Measurements from ENCODE around the gene FRMD4B. TPM values are rescaled to one million over a fixed set of nuclear protein-coding genes. Genes with fewer than 3 reads are reported as not detected.

FRMD4B gene
- total and polyA plus RNA-seq, 9 donors = 4.2 to 42.0 (median 16.3) TPM

- Histone ChIP-seq H3K4me1 (ENCODE audit: insufficient read depth) (peaks cover 2% of the 10 kb centered on the region), H3K27me3 (no peaks in the 10 kb centered on the region), H3K27ac (no peak overlapping the region), H3K9me3 (no peaks in the 10 kb centered on the region), H3K36me3 (no peaks in the 10 kb centered on the region), H3K4me3 (no peak overlapping the region)
- 49 to 54% (median 51%) methylated on average over 5 of the region's 5 CpGs for WGBS, 3 donors
- DNase-seq = no peak
- intact Hi-C loops (cut with DNase I) = no loop called here
- no peak for TF ChIP-seq POLR2A (IDR thresholded peaks at IDR 0.05)
- TF ChIP-seq EP300 (IDR thresholded peaks at IDR 0.05) = no peak
- no peak for TF ChIP-seq CTCF (IDR thresholded peaks at IDR 0.05)
Measured at GRCh38 chr3:69216981-69217380, 168.9 kb downstream of the FRMD4B start.

- H3K27ac ChIP-seq = no peak overlapping the region
- no peak overlapping the region for H3K4me3 ChIP-seq
- H3K27me3 ChIP-seq = no peaks in the 10 kb centered on the region
- no peaks in the 10 kb centered on the region for H3K9me3 ChIP-seq
- whole genome bisulfite sequencing, 3 donors = 48 to 59% (median 55%) methylated on average over 3 of the region's 3 CpGs
- no peak for TF ChIP-seq POLR2A (IDR thresholded peaks at IDR 0.05)
- intact Hi-C loops (cut with DNase I) = no loop called here
- H3K4me1 ChIP-seq (ENCODE audit: insufficient read depth) = no peaks in the 10 kb centered on the region
- no peaks in the 10 kb centered on the region for H3K36me3 ChIP-seq
- DNase-seq = no peak
Measured at GRCh38 chr3:69214241-69214640, 171.6 kb downstream of the FRMD4B start.

- no peaks in the 10 kb centered on the region for H3K36me3 ChIP-seq
- intact Hi-C loops (cut with DNase I) = no loop called here
- H3K4me3 ChIP-seq = no peak overlapping the region
- DNase-seq = no peak
- no peak overlapping the region for H3K27ac ChIP-seq
- TF ChIP-seq EP300 (IDR thresholded peaks at IDR 0.05) (no peak), CTCF (IDR thresholded peaks at IDR 0.05) (no peak), POLR2A (IDR thresholded peaks at IDR 0.05) (no peak)
- H3K27me3 ChIP-seq = no peaks in the 10 kb centered on the region
- WGBS, 3 donors = 61 to 66% (median 63%) methylated on average over 3 of the region's 3 CpGs
- H3K4me1 ChIP-seq (ENCODE audit: insufficient read depth) = no peaks in the 10 kb centered on the region
- H3K9me3 ChIP-seq = no peaks in the 10 kb centered on the region
Measured at GRCh38 chr3:69212411-69213160, 173.3 kb downstream of the FRMD4B start.

- no peak overlapping the region for H3K27ac ChIP-seq
- no peaks in the 10 kb centered on the region for H3K4me1 ChIP-seq (ENCODE audit: insufficient read depth)
- no peak overlapping the region for H3K4me3 ChIP-seq
- 90 to 96% (median 95%) methylated on average over 5 of the region's 5 CpGs for WGBS, 3 donors
- intact Hi-C loops (cut with DNase I) = no loop called here
- DNase-seq = no peak
- TF ChIP-seq POLR2A (IDR thresholded peaks at IDR 0.05) (no peak), CTCF (IDR thresholded peaks at IDR 0.05) (no peak), EP300 (IDR thresholded peaks at IDR 0.05) (no peak)
- no peaks in the 10 kb centered on the region for H3K36me3 ChIP-seq
- no peaks in the 10 kb centered on the region for H3K27me3 ChIP-seq
- H3K9me3 ChIP-seq = no peaks in the 10 kb centered on the region
Measured at GRCh38 chr3:69210068-69210730, 175.7 kb downstream of the FRMD4B start.

- Histone ChIP-seq H3K27ac (no peak overlapping the region), H3K4me1 (ENCODE audit: insufficient read depth) (no peaks in the 10 kb centered on the region), H3K36me3 (no peaks in the 10 kb centered on the region), H3K9me3 (no peaks in the 10 kb centered on the region), H3K4me3 (no peak overlapping the region), H3K27me3 (no peaks in the 10 kb centered on the region)
- TF ChIP-seq CTCF (IDR thresholded peaks at IDR 0.05) = no peak
- no peak for TF ChIP-seq EP300 (IDR thresholded peaks at IDR 0.05)
- no peak for TF ChIP-seq POLR2A (IDR thresholded peaks at IDR 0.05)
- DNase-seq = no peak
- intact Hi-C loops (cut with DNase I) = no loop called here
Measured at GRCh38 chr3:69209413-69209812, 176.5 kb downstream of the FRMD4B start.

Data from ovary (tissue), 9 donors.